HG02852 (cell line): ENCODE measurements around the gene IKZF1.
"Not testable (repeated sequence)": the region's sequence is repeated elsewhere in the genome, so short reads cannot be mapped to it uniquely, and the experiment has no call there.

Source experiments
- ATAC-seq: cut with Tn5 transposase; IDR thresholded peaks from one replicate; pipeline ENCODE4 v1.9.1; 2021; ENCODE audit warnings: mild to moderate bottlenecking, moderate library complexity; ENCODE audit not compliant: unreplicated experiment

The IKZF1 gene

GRCh38 chr7:50332241-50333165 lies 28.0 kb downstream of the IKZF1 start:
- no peak for ATAC-seq

- ATAC-seq: no peak
These were observed 28.7 kb downstream of the IKZF1 start for GRCh38 chr7:50333221-50333651.

GRCh38 chr7:50334341-50334994 lies 30.0 kb downstream of the IKZF1 start:
- ATAC-seq: no peak

- no peak for ATAC-seq
These were observed 30.8 kb downstream of the IKZF1 start for GRCh38 chr7:50335230-50335794.

GRCh38 chr7:50335795-50336754 lies 31.6 kb downstream of the IKZF1 start:
- ATAC-seq: no peak

GRCh38 chr7:50336894-50337703 lies 32.6 kb downstream of the IKZF1 start:
- no peak for ATAC-seq

- ATAC-seq: not testable (repeated sequence)
These were observed 35.0 kb downstream of the IKZF1 start for GRCh38 chr7:50339472-50339871.

- no peak for ATAC-seq
These were observed 35.5 kb downstream of the IKZF1 start for GRCh38 chr7:50339990-50340500.

- ATAC-seq: no peak
These were observed 37.2 kb downstream of the IKZF1 start for GRCh38 chr7:50341724-50342123.

GRCh38 chr7:50342616-50343114 lies 38.1 kb downstream of the IKZF1 start:
- no peak for ATAC-seq

GRCh38 chr7:50346545-50347497 lies 42.3 kb downstream of the IKZF1 start:
- ATAC-seq: no peak

GRCh38 chr7:50347693-50348092 lies 43.2 kb downstream of the IKZF1 start:
- no peak for ATAC-seq

- no peak for ATAC-seq
These were observed 44.1 kb downstream of the IKZF1 start for GRCh38 chr7:50348469-50349162.

- no peak for ATAC-seq
These were observed 44.9 kb downstream of the IKZF1 start for GRCh38 chr7:50349399-50349798.

GRCh38 chr7:50349963-50350944 lies 45.7 kb downstream of the IKZF1 start:
- ATAC-seq: peak; percentile 85

GRCh38 chr7:50351267-50351666 lies 46.8 kb downstream of the IKZF1 start:
- ATAC-seq: no peak
